ENCODE measurements around the gene C1orf21.

- TF ChIP-seq TCF4 (CRISPR knock-in tag; IDR thresholded peaks at IDR 0.05; ENCODE audit: borderline replicate concordance): no peak
- TF ChIP-seq ARNTL (CRISPR knock-in tag; IDR thresholded peaks at IDR 0.05; ENCODE audit: borderline replicate concordance, low read depth): no peak
- no peak for TF ChIP-seq GLIS3 (CRISPR knock-in tag; IDR thresholded peaks at IDR 0.05)
- TF ChIP-seq PATZ1 (CRISPR knock-in tag; IDR thresholded peaks at IDR 0.05; ENCODE audit: borderline replicate concordance): no peak
- TF ChIP-seq, protein P1, sequence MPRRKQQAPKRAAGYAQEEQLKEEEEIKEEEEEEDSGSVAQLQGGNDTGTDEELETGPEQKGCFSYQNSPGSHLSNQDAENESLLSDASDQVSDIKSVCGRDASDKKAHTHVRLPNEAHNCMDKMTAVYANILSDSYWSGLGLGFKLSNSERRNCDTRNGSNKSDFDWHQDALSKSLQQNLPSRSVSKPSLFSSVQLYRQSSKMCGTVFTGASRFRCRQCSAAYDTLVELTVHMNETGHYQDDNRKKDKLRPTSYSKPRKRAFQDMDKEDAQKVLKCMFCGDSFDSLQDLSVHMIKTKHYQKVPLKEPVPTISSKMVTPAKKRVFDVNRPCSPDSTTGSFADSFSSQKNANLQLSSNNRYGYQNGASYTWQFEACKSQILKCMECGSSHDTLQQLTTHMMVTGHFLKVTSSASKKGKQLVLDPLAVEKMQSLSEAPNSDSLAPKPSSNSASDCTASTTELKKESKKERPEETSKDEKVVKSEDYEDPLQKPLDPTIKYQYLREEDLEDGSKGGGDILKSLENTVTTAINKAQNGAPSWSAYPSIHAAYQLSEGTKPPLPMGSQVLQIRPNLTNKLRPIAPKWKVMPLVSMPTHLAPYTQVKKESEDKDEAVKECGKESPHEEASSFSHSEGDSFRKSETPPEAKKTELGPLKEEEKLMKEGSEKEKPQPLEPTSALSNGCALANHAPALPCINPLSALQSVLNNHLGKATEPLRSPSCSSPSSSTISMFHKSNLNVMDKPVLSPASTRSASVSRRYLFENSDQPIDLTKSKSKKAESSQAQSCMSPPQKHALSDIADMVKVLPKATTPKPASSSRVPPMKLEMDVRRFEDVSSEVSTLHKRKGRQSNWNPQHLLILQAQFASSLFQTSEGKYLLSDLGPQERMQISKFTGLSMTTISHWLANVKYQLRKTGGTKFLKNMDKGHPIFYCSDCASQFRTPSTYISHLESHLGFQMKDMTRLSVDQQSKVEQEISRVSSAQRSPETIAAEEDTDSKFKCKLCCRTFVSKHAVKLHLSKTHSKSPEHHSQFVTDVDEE (CRISPR knock-in tag; IDR thresholded peaks at IDR 0.05): no peak
Measured at GRCh38 chr1:184424945-184425344, 38.1 kb downstream of the C1orf21 start.
